Hindlimb muscle (tissue), 1 donor: Measurements from ENCODE around the gene RNASE12. TPM values are rescaled to one million over a fixed set of nuclear protein-coding genes. Genes with fewer than 3 reads are reported as not detected.

Experiments
- polyA plus RNA-seq: library from polyadenylated mRNA; unstranded; fragments of 120-200 nt; gene quantifications from one replicate; pipeline ENCODE4 v1.2.1, GENCODE V29; 2013; ENCODE audit not compliant: insufficient read length

Gene RNASE12
- polyA plus RNA-seq, 1 donor: not detected

Other genes with a start within 250 kb of the RNASE12 start
- 35.5 TPM for gene PARP2, start 247.7 kb downstream of the RNASE12 start, polyA plus RNA-seq
- 17.5 TPM for gene TEP1, start 177.9 kb downstream of the RNASE12 start, polyA plus RNA-seq
- 0.97 TPM for gene KLHL33, start 155.2 kb downstream of the RNASE12 start, polyA plus RNA-seq
- 41.9 TPM for gene OSGEP, start 136.6 kb downstream of the RNASE12 start, polyA plus RNA-seq
- 163 TPM for gene APEX1, start 136.2 kb downstream of the RNASE12 start, polyA plus RNA-seq
- gene PIP4P1, start 129.9 kb downstream of the RNASE12 start, polyA plus RNA-seq: 18.6 TPM
- gene PNP, start 122.0 kb downstream of the RNASE12 start, polyA plus RNA-seq: 7.3 TPM
- gene RNASE10, start 85.8 kb downstream of the RNASE12 start, polyA plus RNA-seq: not detected
- gene RNASE9, start 30.3 kb downstream of the RNASE12 start, polyA plus RNA-seq: not detected
- gene RNASE11, start 3.4 kb downstream of the RNASE12 start, polyA plus RNA-seq: not detected
- not detected for gene OR6S1, start 50.3 kb upstream of the RNASE12 start, polyA plus RNA-seq
- 4.5 TPM for gene RNASE4, start 93.2 kb upstream of the RNASE12 start, polyA plus RNA-seq
- 2.5 TPM for gene ANG, start 97.4 kb upstream of the RNASE12 start, polyA plus RNA-seq
- not detected for gene EDDM3A, start 154.5 kb upstream of the RNASE12 start, polyA plus RNA-seq
- not detected for gene EDDM3B, start 177.0 kb upstream of the RNASE12 start, polyA plus RNA-seq
- gene RNASE6, start 189.9 kb upstream of the RNASE12 start, polyA plus RNA-seq: 8.2 TPM
- 192 TPM for gene RNASE1, start 211.5 kb upstream of the RNASE12 start, polyA plus RNA-seq